GM21717 (cell line): ENCODE data around the gene TSPO.

Experiments used
- ATAC-seq: cut with Tn5 transposase; IDR thresholded peaks from one replicate; pipeline ENCODE4 v1.9.1; 2021; ENCODE audit warnings: mild to moderate bottlenecking, moderate library complexity; ENCODE audit not compliant: unreplicated experiment

Gene TSPO

DNA sequence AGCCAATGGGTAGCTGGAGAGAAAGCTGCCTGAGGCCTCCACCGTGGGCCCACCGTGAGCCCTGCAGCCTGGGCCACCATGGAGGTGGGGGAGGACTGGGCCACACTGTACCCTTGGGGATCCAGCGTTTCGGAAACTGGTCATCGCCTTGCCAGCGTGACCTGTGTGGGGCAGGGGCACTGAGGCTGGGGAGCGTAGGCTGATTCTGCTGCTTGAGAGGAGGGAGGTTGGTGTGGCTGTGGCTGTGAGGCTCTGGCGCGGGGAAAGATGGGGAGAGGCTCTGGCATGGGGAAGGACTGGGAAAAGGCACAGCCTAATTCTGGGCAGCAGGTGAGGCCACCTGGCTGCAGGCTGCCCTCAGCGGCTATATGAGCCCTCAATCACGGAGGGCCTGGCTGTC, 48.2 kb downstream of the TSPO start:
- ATAC-seq: no peak

DNA sequence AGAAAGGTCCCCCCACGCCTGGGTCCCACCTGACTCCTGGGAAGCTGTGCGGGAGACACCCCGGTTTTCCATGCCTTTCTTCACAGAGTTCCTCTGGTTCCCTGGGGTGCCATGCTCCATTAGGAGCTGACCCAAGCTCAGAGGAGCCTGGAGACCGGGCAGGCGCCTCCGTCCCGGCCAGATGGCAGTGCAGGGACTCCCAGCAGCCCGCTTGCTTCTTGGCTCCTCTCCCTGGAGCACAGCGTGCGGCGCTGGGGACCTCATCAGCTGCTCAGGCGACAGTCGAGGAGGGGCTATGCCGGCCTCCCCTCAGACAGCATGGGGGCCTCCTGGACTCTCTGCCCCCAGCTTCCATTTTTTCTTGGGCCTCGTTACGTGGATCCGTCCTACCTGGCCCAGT, 48.7 kb downstream of the TSPO start:
- no peak for ATAC-seq

DNA sequence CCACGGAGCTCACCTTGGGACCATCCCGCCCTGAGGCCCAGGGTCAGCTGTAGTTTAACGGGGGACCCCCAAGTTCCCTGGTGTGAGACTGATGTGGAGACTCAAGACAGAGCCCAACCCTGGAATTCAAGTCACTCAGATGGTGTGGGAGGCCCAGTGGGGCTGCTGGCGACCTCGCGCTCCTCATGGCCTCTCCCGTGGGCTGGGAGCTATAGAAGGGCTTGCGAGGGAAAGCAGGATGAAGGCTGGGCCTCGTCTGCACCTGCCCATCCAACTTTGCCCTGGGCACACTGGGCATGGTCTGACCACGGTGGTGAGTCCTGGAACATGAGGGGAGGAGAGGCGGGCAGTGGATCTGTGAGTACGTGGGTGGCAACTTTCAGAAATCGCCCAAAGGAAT, 49.2 kb downstream of the TSPO start:
- no peak for ATAC-seq

DNA sequence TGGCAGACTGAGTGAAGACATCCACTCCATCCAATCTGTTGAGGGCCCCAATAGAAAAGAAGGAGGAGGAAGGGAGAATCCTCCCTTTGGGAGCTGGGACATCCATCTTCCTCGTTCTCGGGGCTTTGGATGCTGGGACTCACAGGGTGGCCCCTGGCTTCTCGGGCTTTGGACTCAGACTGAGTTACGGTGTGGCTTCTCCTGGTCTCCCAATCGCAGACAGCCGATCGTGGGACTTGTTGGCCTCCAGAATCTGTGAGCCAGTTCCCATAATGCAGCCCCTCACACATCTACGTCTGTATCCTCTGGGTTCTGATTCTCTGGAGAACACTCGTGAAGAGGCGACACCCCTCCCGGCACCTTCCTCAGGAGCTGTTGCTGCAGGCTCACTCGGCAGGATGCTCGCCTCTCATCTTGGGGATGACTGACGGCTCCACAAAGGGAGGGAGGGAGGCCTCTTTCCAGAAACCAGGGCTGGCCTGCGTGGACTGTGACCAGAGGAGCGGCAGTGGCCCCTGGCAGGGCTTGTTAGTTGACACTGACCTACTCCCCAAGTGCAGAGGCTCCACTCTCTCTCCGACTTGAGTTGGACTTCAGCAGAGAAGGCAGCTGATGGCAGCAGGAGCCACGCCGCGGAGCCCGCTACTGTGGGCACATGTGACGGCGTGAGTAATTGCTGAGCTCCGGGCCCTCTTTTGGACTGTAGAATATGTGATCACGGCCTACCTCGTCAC, 50.3 kb downstream of the TSPO start:
- ATAC-seq: no peak

GRCh38 chr22:43202326-43202725, 51.0 kb downstream of the TSPO start:
- no peak for ATAC-seq

- no peak for ATAC-seq
These were observed 51.5 kb downstream of the TSPO start for GRCh38 chr22:43202756-43203410.

GRCh38 chr22:43203471-43203981, 52.2 kb downstream of the TSPO start:
- ATAC-seq: no peak

GRCh38 chr22:43205261-43205691, 53.9 kb downstream of the TSPO start:
- no peak for ATAC-seq

GRCh38 chr22:43205748-43206508, 54.6 kb downstream of the TSPO start:
- no peak for ATAC-seq

GRCh38 chr22:43206509-43207161, 55.3 kb downstream of the TSPO start:
- no peak for ATAC-seq

DNA sequence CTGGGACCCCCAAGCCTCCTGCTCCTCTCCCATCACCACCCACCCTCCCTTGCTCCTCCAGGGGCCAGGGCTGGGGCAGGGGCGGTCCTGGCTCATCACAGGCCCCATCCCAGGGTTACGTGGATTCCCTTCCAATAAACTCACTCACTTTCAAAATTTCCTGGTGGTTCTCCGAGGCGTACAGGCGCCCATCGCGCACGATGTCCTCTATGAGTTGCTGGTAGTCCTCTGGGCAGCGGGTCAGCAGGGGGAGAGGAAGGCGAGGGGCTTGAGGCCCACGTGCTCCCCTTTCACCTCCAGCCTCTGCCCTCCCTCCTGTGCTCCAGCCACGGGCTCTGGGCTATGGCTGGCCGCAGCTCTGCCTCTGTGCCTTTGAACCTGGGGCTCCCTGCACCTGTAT, 56.0 kb downstream of the TSPO start:
- ATAC-seq: no peak

DNA sequence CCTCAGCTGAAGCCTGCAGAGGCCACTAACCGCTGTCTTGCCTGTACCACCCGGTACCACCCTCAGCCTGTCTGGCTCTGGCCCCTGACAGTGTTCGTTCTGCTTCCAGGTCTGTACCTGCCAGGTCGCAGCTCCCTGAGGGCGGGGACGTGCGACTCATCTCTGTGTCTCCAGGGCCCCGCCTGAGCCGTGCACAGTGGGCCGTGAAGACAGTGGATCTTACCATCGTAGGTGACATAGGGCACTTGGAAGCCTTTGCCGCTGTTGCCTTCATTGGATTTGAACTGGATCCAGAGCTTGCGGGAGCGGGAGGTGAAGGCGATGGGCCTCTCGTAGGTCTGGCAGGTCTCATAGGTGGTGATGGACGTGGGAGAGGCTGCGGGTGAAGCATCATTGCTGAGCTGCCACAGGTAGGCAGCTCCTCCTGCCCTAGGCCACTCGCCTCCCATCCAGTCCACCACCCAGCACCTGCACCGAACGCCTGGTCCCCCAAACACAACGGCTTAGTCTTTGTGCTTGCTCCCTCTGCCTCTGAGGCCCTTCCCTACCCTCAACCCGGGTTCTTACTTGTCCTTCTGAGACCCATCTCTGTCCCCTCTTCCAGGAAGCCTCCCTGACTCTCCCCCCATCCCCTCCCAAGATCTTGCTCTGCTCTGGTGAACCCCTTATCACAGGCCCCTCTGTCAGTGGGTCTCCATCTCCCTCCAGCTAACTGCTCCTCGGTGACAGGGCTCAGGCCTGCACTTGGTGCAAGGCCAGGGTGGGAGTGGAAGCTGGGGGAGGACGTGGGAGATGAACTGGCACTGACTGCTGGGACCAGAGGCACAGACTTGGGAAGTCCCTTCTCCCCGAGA, 56.7 kb downstream of the TSPO start:
- ATAC-seq: no peak

DNA sequence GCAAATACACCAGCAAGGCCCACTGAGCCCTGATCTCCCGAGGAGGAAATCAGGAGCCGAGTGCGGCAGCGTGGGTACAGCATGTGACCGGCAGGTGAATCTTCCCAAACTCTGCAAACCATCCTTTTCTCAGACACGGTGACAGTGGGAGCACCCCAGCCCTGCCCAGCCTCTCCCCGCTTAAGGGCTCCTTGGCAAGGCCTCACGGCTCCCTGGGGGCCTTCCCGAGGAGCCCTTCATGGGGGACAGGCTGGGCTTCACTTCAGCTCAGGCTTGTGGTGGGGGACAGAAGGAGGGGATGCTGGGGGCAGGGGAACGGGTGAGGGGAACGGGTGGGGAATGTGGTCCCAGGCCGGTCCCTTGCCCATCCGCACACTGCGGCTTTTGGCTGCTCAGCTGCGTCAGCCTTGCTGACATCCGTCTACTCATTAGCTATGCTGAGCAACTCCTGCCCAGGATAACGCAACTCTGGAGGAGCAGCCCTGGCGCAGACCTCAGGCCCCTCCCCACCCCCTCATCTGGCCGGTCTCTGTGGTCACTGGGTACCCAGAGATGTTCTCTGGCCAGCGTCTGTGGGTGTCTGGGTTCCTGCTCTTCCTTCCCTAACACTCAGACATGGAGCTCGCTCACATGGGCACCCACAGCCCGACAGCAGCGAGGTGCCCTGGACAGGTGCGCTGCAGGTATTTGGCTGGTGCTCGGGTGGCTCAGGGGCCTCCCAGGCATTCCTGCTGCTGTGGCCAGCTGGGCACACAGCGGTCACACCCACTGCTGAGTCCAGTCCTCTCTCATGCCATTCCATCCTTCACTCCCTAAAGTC, 57.6 kb downstream of the TSPO start:
- ATAC-seq: no peak

DNA sequence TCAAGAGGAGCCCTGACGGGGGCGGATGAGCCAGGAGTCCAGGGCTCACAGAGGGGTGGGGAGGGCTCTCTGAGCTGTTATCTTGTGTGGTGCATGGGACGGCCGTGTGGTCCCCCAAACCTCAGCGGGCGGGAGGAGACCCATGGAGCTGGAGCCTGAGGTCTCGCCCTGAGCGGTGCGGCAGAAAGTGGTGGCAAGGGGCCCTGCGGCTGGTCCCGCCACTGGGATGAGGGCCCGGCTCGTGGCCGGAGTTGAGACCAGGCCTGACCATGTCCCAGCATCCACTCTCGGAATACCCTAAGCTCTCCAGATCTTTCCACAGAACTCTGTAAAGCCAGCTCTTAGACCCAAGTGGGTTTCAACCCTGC, 58.1 kb downstream of the TSPO start:
- ATAC-seq: no peak

- ATAC-seq: no peak
These were observed 58.6 kb downstream of the TSPO start for GRCh38 chr22:43209971-43210370.

- ATAC-seq: no peak
These were observed 59.5 kb downstream of the TSPO start for GRCh38 chr22:43210631-43211515.

DNA sequence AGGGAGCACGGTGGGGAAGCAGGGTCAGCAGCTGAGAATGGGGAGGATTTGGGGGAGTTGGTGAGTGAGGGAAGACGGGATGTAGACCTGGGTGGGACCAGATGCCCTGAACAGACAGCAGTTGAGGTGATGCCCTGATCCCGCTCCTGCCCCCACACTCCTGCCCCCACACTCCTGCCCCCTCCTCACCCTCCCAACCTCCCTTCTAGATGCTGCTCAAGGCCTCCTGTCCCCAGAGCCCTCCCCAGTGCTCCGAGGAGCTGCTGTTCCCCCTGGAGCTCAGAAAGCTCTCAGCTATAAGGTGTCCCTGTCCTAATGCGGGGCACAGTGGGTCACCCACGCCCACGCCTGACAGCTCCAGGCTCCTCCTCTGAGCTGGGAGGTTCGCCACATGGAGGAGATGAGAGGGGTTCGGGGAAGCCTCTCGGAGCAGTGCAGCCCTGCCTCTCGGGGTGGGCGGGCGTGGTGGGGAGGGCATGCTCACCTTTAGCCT, 60.6 kb downstream of the TSPO start:
- no peak for ATAC-seq

- no peak for ATAC-seq
These were observed 61.1 kb downstream of the TSPO start for GRCh38 chr22:43212434-43212952.
